Measurements from ENCODE around the gene NAGPA. TPM values are rescaled to one million over a fixed set of nuclear protein-coding genes. Genes with fewer than 3 reads are reported as not detected.

Gene NAGPA
- polyA plus RNA-seq, 3 donors = 11.5 to 14.7 (median 13.4) TPM

DNA sequence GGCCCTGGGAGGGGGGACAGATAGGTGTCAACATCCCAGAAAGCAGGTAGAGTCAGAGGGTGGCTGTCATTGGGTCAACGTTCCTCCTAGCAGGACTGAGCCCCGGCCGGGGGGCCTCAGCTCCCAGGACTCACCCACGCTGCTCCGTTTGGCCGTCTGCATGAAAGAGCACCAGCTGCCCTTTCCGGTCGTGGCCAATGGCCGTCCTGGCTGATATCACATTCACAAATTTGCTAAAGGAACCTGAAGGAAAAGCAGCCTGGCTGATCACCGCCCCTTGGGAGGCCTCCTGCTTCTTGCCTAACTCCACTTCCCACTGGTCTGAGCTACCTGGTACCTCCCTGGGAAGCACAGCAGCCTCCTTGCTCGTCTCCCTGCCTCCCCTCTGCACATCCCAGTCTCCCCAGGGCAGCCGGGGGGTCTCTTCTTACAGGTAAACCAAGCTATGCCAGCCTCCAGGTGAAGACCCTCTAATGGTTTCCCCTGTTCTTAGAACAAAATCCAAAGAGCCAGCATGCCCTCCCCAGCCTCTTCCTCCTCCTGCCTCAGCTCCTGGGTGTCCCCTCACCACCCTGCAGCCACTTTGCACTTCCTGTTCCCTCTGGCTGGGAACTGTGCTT is 3.4 kb downstream of the NAGPA start:
- DNase-seq = no peak

DNA sequence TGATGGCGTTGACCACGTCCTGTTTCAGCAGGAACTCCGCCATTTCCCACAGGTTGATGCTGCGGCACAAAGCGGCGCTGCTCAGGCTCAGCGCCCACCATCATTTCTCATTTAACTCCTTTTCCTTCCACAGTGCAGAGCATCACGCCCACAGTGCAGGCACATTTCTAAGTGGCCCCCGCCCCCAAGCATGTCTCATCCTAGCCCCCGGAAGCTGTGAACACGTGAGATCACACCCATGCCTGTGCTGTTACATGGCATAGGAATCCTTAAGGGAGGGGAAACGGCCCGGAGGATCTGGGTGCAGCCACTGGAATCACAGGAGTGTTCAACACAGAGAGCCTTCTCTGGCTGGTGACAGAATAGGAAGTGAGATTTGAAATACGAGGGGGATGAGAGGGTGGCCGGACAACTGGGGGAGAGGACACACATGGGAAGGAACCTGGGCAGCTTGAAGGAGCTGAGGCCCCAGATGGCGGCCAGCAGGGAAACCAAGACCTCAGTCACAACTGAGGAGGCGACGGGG is 4.7 kb downstream of the NAGPA start:
- DNase-seq = no peak

DNA sequence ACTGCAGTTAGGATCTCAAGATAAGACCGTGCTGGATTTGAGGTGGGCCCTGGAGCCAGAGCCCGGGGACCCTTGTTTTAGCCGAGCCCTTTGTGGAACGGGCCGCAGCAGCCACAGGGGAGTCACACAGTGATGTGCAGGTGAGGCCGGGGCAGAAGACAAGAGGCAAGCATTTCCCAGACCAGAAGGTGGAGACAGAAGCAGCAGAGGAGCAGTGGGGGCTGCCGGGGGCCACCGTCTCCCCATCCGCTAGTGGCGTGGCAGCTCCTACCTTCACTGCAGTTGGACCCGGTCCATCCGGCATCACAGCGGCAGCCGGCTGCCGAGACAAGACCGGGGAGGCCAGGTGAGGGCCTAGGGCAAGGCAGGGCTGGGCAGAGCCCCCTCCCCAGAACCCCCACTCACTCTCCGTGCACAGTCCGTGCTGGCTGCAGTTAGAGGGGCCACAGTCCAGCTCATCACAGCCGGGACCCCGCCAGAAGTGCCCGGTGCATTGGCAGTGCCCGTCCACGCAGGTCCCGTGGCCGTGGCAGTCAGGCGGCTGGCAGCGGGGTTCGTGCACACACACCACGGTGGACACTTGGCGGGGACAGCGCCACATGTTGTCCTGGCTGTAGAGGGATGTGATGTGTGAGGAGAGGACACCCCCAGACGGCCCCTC is 6.0 kb downstream of the NAGPA start:
- DNase-seq = no peak

DNA sequence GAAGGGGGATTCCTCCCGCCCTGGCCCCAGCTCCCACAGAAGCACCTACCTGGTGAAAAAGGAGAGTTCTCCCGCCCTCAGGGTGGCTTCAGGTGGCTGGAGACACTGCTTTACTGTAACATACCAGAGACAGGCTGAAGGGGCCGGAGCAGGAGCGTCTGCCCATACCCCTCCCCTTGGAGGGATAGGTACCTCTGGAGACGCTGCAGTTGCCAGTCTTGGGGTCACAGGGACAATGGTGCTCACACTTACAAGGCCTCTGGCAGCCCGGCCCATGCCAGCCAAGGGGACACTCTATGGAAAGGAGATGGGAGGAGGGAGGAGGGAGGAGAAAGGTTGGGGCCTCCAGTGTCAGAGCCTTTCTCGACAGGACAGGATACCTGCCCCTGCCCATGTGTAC is 6.6 kb downstream of the NAGPA start:
- DNase-seq = no peak

DNA sequence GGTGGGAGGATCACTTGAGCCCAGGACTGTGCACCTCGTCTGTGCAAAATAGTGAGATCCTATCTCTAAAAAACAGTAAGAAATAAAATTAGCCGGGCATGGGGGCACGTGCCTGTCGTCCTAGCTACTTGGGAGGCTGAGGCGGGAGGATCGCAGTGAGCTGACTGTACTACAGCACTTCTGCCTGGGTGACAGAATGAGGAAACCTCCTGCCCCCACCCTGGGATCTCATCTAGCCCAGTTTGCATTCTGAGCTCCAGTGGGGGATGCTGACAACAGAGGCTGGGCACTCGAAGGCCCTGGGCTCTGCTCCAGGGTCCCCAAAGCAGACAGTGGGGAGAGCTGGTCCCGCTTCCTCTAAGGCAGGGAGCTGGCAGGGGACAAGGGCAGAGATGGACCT is 7.1 kb downstream of the NAGPA start:
- DNase-seq = no peak

DNA sequence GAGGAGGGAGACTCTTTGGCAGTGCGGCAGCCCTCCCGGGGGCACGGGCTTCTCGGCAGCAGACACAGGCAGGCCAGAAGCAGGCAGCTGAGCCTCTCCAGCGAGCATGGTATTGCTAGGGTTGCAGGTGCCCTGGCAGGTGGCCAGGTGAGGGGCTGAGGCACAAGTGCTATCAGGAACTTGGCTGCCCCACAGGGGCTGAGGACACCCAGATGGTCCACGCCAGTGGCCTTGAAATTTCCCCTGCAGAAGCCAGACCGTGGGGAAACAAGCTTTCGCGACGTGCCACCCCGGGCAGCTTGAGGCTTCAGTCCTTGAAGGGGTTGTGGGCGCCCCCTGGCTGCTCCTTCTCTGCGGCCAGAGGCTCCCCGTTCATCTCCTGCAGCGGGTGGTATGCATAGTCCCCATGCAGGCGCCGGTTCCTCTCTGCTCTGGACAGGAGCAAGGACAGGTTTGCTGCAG is 8.5 kb downstream of the NAGPA start:
- DNase-seq = no peak

DNA sequence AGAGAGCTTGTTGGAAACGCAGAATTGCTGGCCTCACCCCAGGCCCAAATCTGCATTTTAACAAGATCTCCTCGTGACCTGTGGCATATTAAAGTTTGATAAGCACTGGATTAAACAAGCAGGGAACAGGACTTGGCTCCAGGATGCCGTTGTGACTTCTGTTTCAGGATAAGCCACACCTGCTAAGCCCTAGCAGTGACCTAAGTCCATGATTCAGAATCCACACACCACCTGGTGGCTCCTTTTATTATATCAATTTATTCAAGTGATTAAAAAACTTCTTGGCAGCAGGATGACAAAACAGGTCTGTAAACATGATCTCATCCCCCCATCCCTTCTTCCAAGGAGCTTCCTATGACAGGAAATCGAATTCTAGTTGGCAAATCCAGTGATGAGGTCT is 9.1 kb downstream of the NAGPA start:
- DNase-seq = no peak

DNA sequence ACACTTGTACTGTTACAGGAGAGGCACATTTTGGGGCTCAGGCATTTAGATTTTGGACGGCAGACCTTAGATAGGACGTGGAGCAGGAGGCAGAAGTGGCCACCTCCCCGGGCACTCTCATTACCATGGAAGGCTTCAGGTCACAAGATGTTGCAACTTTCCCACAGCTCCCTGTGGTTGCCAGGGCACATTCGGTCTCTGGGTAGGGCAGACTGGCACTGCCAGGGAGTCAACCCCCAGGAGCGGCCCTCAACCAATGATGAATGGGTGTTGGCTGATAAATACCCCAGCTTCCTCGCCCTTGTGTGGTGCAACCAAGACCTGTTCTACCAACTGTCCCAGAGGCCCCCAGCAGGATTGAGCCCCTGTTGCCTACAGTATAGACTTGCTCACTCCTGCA is 11.2 kb downstream of the NAGPA start:
- no peak for DNase-seq

DNA sequence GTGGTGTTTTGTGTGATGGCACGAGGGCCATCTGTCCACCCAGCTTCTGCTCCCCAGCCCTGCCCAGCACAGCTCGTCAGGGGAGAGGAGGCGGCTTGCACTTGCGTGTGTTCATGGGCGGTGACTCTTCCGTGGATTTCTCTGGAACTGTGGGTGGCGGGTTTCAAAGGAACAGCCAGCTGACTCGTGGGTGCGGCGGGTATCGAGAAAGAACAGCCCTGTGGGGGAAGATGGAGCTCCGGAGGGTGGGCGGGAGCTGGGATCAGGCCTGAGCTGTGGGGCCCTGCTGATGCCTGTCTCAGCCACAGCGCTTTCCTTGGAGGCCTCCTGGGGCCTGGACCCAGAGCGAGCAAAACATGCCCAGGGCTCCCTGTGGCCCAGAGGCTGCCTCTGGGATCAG is 13.2 kb downstream of the NAGPA start:
- no peak for DNase-seq

DNA sequence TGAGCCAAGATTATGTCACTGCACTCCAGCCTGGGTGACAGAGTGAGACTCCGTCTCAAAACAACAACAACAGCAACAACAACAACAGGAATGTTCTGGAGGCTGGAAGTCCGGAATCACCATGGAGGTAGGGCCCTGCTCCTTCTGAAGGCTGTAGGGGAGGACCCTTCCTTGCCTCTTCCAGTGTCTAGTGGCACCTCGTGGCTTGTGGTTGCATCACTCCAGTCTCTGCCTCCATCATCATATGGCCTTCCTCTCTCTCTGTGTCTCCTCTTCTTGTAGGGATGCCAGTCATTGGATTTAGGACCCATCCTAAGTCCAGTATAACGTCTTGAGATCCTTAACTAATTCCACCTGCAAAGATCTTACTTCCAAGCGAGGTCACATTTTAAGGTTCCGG is 14.0 kb downstream of the NAGPA start:
- no peak for DNase-seq

DNA sequence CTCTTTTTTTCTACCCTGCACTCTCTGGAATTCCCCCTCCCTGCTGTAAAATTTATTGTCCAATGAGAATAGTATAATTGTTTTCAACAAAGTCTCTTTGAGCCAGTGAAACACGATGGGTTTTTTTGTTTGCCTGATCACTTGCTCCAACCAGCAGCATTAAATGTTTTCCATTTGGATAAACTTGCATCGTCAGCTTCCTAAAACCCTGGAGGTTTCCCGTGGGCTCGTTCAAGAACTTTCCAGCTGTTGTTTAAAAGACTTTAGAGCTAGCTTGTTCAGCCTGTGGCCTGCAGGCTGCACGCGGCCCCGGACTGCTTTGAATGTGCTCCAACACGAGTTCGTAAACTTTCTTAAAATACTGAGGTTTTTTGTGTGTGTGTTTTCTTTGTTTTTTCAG is 14.9 kb downstream of the NAGPA start:
- no peak for DNase-seq

DNA sequence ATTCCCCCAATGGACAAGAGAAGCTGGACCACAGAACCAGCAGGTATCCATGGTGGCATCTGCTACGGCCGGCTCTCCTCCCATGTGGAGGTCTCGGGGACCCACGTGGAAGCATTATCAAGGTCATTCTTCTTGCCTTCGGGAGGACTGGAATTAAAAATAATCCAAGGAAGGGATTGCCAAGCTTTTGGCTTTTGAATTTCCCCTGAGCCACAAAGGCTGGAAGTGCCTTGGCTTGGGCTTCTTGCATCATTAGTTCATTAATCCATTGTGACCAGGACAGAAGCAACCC is 16.1 kb downstream of the NAGPA start:
- DNase-seq = no peak

DNA sequence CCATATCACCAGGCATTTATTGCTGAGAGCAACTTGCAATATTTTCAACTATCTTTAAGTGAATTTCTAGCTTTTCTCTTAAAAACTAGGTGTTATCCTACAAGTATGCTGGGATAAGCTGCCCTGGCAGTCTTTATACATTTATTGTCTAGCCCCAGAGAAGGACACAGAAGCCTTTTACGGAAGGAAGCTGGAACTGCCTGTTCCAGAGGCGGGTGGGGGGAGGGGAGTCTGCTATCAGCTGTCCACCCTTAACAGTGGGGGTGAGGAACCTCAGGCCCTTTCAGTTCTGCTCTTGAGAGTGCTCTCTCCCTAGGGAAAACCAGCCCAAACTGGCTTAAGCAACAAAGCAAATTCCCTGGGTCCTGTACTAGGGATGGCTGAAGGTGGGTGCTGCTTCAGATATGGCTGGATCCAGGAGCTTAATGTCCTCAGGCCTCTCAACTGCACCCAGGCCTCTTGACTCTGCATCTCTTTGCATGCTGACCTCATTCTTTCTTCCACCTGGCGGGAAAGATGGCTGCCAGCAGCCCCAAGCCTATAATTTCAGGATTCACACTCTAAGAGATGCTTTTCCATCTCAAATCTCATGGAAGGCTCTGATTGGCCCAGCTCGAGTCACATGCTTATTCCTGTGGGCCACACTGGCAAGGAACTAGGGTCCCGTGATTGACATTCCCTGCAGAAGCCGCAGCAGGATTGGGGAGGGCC is 16.6 kb downstream of the NAGPA start:
- no peak for DNase-seq

DNA sequence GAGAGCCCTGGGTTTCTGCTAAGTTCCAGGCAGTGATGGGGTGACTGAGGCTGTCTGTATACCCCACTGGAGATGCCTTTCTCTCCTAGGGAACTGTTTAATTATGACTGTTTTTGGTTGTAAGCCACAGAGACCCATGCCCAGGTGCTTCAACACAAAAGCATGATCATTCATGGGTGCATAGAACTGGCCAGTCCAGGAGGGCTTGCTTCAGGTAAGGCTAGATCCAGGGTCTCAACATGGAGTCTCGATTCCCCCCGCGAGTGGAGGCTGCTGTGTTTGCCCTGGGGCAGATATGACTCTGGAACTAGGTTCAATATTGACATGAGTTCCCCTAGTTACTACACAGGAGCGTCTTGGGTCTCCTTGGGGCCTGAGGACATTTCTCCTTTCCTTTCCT is 17.8 kb downstream of the NAGPA start:
- DNase-seq = no peak

DNA sequence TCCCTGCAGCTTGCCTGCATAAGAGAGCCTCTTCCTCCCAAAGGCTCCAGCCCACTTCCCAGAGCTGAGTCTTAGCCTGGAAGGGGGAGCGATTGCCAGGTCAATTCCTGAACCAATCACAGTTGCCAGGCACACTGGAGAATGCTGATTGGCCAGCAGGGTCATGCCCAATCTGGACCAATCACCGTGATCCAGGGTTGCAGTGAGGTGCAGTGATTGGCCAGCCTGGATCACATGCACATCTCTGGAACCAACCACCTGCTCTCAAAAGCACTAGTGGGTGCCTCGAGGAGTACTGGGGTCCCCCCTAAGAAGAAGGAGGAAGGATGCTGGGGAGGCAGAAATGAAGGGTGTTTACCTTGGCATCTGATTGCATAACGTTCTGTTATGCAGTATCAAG is 18.4 kb downstream of the NAGPA start:
- DNase-seq = no peak

DNA sequence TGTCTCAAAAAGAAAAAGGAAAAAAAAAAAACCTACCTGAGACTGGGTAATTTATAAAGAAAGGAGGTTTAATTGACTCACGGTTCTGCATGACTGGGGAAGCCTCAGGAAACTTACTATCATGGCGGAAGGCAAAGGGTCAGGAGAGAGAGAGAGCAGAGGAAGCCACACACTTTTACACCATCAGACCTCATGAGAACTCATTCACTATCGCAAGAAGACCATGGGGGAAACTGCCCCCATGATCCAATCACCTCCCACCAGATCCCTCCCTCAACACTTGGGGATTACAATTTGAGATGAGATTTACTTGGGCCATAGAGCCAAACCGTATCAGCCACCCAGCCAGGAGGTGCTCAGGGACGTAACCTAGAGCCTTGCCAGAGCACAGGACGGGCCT is 20.8 kb downstream of the NAGPA start:
- DNase-seq = no peak

DNA sequence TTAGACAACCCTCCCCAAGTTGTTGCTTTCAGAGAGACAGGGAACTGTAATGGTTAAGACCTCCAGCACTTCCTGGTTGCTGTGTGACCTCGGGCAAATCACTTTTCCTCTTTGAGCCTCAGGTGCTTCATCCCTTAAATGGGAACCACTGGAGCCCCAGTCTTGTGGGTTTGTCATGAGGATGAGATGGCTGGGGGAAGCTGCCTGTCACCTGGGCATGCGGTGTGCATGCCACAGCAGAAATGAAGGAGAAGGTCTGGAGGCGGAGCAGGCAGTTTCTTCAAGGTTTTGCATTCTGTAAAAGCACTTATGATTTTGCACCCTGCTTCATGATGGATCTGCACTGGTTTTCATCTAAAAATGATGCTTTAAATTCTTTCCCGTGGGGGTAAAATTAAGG is 22.1 kb downstream of the NAGPA start:
- DNase-seq = no peak

DNA sequence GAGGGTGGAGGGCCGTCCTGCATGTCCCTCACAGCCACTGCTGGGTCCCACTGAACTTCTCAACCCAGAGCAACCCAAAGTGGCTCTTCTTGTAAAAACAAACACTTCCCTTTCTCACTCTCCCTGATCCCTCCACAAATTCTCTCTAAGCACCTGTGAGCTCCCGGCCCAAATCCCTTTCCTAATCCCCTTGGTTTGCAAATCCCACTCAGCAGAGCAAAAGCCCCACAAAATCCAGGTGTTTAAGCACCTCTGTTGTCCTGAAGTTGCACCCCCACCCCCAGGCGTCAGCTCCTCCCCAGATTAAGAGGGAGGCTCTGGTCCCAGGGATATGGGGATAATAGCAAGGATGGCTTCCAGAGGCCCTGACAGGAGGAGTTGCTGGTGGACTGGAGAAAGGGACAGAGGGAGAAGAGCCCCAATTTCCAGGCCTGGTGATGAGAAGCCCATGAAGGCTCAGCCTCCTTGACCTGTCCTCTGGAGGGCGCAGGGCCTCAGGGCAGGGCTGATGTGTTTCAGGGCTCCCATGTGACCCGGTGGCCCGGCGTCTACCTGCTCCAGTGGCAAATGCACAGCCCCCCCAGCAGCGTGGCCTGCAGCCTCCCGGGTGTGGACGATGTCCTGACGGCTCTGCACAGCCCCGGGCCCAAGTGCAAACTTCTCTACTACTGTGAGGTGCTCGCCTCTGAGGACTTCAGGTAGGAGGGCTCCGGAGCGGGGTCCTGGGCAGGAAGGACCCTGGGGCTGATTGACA is 23.0 kb downstream of the NAGPA start:
- no peak for DNase-seq

DNA sequence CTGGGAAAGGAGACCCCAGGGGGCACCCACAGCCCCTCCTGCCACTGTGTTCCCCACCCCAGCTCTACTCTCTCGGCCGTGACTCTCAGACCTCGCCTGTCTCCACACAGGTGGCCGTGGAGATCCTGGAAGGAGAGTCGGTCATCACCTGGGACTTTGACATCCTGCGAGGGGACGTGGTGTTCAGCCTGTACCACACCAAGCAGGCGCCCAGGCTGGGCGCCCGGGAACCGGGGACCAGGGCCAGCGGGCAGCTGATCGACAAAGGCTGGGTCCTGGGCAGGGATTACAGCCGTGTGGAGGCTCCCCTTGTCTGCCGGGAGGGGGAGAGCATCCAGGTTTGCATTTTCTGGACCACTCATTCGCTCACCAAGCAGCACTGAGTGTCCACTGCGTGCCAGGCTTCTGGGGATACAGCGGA is 25.4 kb downstream of the NAGPA start:
- no peak for DNase-seq

DNA sequence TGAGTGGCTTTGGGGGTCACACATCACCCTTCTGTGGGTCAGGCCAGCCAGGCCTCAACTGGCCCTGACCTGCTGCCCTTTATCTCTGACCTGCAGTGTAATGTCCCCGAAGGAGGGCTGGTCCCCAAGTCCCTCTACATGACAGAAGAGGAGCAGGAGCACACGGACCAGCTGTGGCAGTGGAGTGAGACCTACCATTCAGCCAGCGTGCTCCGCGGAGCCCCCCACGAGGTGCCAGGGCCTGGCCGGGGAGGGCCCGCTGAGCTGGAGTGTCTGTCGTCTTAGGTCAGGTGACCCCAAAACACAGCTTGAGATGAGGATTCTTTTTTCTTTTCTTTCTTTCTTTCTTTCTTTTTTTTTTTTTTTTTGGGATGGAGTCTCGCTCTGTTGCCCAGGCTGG is 26.5 kb downstream of the NAGPA start:
- DNase-seq = no peak

DNA sequence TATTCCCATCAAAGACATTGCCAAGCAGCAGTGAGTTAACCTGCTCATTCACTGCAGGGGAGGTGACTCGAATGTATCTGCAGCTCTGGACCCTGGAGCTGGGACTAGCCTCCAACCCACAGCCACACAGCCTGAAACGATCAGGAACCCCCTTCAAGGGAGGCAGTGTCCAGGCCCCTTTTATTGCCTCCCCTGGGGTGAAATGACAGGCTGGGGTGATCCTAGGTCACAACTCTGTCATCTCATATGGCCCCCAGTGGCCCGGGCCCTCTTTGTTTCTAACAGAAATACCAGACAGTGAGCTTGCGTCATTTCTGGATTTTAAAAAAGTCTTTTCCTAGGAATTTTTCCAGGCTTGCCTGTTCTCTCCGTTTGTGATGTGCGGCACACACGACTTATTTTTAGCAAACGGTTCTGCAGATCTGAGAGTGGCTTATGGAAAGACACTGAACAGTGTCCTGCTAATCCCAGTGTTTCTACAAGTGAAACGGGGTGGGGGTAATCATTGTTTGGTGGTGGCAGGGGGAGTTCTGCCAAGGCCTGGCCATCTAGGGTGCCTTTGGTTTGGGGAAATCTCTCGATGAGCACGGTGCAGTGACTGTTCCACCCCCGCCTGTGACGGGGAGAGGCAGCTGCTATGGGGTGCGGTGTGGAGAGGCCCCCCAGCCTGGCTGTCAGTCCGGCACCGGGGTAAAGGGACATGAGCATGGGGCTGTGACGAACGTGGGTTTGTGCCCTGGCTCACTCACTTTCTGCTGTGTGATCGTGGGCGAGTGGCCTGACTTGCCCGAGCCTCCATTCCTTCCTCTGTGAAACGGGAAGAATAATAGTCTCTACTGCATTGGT is 27.2 kb downstream of the NAGPA start:
- DNase-seq = no peak

DNA sequence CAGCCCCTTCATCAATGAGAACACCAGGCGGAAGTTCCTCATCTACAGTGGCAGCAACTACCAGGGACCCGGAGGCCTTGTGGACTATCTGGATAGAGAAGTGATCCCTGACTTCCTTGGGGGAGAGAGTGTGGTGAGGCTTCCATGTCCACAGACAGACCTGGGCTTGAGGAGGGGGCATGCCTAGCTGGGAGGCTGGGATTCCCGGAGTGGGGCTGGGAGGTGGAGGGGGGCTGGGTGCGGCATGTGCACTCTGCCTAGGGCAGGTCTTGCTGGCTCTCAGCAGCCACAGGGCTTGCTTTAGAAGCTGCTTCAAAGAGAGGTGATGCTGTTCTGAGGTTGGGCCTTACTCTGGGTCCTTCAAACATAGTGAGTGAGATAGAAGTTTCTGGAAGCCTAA is 27.8 kb downstream of the NAGPA start:
- no peak for DNase-seq
